GM18526 (cell line): ENCODE data around the gene GAMT.

Experiments used
- POLR2A ChIP-seq: IDR thresholded peaks from 3 replicates; pipeline ENCODE4 v1.6.1; 2011; ENCODE audit not compliant: insufficient read length; ENCODE audit errors: extremely low read depth

Gene GAMT

DNA sequence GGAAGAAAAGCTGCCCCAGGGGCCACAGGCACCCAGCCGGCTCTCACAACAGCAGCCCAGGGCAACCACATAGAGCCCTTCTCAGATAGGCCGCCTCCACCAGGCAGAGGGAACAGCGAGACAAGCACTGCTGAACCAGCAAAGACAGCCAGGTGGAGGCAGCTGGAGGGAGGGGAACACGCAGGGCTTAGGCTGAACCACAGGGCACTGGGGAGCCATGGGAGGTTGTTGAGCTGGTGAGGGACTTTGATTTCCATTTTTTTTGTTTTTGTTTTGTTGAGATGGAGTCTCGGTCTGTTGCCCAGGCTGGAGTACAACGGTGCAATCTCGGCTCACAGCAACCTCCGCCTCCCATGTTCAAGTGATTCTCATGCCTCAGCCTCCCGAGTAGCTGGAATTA lies 3.5 kb downstream of the GAMT start:
- TF ChIP-seq POLR2A: no peak

DNA sequence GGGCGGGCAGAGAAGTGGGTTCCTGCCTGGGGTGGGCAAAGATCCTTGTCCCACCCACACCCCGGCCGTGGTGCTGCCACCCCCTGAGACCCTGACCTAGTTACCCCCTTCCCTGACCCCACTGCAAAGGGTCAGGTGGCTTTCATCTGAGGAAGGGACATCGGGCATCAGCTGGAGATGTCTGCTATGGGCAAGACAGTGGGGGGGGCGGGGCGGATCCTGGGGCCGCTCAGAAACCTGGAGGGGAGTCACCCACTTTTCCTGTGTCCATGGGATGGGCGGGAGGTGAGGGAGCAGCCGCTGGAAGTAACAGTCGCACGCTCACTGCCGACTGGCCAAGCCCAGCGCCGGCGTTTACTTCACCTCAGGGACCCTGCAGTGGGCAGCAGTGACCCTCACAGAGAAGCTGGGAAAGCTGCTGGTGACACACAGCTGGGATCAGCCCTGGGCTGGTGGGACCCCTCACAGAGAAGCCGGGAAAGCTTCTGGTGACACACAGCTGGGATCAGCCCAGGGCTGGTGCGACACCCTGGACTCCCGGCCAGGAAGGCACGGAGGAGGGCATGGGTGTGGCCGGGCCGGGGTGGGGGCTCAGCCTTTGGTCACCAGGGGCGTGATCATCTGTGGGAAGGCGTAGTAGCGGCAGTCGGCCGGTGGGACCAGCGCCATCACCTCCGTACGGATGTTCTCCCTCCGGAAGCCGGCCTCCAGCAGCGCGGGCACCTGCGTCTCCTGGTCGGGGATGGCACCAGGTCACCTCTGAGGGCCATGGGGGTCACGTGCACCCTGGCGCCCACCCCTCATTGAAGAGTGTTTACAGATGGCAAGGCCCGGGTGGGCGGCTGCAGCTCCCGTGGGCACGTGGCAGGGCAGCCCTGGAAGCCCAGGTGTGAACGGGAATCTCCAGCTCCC lies 4.3 kb downstream of the GAMT start:
- TF ChIP-seq POLR2A: no peak

DNA sequence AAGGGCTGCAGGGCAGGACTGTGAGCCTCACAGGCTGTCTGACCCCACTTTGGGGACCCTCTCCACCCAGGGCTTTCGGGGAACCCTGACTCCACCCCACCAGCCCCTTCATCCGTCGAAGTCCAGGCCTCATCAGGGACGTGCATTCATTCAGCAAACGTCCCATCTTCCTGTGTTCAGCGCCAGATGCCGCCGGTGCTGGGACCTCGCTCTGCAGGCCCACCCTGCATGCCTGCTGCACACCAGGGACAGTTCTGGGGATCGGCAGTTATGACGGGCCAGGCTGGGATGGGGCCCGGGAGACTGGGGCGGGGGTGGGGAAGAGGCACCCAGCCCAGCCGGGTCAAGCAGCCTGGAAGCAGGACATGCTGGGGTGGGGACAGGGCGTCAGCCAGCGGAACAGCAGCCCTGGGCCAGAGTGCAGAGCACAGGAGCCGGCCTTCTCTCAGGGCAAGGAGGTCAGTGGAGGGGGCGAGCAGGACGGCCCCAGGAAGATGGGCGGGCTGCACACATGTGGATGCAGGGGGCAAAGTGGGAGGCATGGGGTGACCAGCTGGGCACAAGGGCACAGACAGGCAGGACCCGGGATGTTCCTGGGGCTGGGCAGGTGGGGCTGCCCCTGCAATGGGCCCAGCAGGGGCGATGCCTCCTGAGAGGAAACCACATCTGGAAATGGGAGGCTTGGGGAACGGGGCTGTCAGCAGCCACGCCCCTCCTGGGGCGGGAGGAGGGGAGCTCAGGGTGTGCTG lies 5.1 kb downstream of the GAMT start:
- TF ChIP-seq POLR2A: no peak

DNA sequence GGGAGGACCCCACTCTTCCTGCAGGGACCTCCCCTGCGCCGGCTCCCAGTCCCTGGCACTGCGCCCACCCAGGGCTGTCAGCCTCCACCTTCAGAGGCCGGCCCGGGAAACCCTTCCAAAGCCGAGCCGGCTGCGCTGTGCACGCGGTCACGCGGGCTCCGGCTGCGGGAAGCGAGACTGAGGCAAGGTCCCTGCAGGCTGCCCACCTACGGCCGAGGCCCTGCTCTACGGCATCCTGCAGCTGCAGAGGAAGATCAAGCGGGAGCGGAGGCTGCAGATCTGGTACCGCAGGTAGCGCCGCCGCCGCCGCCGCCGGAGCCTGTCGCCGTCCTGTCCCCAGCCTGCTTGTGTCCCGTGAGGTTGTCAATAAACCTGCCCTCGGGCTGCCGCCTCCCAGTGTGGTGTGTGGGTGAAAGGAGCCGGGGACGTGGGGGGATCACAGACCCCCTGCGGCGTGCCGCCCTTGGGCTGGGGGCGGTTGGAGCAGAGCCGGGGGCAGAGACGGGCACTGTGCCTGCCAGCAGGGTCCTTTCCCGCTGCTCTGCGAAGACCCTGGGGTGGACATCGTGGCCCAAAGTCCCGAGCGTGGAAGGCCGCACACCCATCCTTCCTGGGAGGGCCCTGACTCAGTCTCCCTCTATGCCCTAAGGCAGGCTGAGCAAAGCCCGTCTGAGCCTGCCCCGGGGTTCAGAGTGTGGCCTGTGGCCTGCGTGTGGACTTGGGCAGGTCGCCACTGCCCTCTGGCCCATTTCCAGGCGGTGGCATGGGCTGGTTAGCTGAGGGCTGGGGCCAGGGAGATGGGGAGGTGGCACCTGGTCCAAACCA lies 5.9 kb downstream of the GAMT start:
- no peak for TF ChIP-seq POLR2A

DNA sequence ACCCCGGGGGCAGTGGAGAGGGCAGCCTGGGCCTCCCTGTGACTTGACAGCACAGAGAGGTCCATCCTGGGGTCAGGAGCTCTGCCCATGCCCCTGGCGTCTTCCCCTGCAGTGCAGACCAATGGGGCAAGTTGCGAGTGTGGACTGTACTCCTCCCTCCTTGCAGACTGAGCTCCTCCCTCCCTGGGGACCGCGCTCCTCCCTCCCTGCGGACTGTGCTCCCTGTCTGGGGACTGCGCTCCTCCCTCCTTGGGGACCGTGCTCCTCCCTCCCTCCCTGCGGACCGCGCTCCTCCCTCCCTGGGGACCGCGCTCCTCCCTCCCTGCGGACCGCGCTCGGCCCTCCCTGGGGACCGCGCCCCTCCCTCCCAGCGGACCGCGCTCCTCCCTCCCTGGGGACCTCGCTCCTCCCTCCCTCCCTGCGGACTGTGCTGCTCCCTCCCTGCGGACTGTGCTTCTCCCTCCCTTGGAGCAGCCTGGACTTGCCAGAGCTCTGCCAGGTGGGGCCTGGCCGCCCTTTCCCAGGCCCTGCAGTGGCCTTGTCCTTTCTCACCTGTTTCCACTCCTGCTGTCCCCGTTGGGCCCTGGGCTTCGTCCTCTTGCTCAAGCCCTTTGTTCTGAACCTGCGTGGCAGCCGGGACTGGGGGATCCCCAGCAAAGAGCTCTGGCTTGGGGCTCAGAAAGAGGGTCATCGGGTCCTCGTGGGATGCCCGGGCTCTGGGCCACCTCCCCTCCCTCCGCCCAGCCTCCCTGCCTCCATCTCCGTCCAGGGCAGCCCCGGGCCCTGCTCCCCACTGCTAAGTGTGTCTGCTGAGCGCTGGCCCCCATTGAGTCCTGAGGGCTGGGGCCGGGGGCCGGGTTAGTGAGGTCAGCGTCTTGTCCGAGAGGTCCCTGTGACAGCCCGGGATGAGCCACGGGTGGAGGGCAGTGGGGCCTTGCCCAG lies 6.8 kb downstream of the GAMT start:
- no peak for TF ChIP-seq POLR2A

DNA sequence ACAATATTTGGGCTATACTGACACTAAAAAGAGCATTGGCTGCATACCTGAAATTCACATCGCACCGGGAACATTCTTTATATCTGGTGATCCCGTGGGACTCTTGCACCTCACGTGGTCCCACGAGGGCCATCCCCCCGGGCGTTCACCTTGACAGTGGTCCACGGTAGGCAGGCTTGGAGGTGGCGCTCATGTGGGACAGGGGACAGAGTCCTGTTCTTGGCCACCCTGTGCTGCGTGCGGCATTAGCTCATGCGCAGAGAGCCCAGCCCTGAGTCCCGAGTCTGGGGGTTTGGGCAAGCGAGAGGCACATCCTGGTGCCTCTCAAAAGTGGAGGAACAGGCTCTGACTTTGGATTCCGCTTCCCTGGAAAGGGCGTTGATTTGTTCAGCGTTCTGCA lies 7.5 kb downstream of the GAMT start:
- no peak for TF ChIP-seq POLR2A

DNA sequence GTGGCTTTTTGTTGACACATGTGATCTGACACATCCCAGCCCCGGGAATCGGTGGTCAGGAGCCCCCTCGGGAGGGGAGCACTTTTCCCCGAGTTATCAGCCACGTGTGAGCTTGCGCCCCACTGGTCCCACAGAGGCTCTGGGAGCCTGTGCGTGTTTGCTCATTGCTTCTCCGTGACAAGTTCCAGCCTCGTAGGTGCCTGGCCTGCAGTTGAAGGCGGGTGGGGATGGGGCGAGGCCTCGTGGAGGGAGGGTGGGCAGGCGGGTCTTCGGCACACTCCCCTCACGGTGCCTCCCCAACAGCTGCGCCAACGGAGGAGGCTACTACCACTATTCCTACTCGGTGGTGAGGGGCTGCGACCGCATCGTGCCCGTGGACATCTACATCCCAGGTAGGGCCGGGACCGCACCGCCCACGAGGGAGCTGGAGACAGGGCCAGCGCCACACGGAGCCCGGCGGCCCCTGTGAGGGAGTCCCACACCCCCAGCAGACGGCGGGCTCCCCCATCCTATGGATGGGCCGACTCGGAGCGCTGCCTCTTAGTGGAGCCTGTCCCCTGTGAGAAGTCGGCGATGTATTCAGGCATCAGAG lies 8.3 kb downstream of the GAMT start:
- no peak for TF ChIP-seq POLR2A

DNA sequence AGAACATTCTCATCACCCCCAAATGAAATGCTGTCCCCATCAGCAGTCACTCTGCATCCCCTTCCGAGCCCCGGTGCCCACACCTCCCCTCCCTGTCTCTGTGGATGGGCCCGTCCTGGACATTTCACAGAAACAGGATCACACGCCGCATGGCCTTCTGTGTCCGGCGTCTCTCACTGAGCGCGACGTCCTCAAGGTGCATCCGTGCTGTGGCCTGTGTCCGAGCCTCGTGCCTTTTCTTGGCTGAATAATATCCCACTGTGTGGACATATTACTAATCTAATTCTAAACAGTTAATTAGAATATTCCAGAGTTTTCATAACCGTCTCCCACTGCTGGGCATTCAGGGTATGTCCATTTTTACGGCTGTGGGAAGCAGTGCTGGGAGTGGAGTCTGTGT lies 8.9 kb downstream of the GAMT start:
- no peak for TF ChIP-seq POLR2A

DNA sequence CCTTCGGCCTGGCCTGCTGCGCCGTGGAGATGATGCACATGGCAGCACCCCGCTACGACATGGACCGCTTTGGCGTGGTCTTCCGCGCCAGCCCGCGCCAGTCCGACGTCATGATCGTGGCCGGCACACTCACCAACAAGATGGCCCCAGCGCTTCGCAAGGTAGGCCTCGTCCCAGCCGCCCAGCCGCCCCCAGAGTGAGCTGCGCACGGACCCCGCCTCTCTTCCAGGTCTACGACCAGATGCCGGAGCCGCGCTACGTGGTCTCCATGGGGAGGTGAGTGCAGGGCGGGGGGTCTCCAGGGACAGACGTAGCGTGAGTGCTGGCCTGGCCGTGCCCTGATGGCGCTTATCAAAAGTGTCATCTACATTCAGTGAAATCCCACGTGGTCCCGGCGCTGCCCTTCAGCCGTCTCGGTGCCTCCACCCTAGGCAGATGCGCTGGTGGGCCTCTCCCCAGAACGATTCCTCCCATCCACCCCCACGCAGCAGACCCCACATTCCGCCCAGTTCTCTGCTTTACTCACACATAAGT lies 10.4 kb downstream of the GAMT start:
- no peak for TF ChIP-seq POLR2A

DNA sequence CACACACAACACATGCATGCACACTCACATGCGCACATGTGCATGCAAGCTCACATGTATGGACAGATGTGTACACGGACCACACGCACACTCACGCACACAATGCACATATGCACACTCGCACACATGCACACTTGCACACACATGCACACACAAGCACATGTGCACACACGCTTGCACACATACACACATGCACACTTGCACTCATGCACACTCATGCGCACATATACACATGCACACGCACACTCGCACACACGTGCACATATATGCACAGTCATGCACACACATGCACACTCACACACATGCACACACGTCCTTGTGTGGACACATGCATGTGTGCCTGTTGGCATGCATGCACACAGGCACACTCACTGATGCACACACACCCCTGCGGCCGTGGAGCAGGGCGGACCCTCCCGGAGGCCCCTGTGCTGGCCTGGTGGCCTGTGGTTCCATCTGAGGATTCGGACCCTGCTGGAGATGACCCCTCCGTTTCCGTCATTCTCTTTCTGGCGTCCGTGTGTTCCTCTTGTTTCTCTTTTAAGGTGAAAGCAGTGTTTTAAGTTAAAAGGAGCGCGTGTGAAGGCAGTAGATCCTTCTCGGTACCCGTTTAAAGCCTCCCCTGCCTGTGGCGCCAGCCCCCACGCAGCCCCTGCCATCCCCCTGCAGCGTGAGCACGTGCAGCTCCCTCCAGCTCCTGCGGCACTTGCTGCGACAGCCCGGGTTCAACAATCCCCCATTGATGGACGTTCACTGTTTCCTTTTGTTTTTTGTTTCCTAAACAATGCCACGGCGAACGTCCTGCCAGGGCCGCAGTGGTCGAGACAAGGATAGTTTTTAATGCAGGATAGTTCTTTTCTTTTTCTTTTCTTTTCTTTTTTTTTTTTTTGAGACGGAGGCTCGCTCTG lies 12.1 kb downstream of the GAMT start:
- TF ChIP-seq POLR2A: no peak

DNA sequence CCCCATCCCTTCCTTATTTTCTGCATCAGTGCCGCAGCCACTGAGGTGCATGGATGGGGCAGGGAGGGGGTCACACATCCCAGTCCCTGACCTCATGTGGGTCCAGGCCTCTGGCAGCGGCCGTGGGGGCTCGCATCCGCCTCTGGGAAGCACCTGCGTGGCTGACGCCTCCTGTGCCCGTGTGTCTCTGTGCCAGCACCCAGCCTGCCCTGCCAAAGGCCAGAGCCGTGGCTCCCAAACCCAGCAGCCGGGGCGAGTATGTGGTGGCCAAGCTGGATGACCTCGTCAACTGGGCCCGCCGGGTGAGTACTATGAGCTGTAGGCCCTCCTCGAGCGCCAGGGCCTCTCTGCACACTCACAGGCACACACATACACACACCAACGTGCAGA lies 12.7 kb downstream of the GAMT start:
- no peak for TF ChIP-seq POLR2A

DNA sequence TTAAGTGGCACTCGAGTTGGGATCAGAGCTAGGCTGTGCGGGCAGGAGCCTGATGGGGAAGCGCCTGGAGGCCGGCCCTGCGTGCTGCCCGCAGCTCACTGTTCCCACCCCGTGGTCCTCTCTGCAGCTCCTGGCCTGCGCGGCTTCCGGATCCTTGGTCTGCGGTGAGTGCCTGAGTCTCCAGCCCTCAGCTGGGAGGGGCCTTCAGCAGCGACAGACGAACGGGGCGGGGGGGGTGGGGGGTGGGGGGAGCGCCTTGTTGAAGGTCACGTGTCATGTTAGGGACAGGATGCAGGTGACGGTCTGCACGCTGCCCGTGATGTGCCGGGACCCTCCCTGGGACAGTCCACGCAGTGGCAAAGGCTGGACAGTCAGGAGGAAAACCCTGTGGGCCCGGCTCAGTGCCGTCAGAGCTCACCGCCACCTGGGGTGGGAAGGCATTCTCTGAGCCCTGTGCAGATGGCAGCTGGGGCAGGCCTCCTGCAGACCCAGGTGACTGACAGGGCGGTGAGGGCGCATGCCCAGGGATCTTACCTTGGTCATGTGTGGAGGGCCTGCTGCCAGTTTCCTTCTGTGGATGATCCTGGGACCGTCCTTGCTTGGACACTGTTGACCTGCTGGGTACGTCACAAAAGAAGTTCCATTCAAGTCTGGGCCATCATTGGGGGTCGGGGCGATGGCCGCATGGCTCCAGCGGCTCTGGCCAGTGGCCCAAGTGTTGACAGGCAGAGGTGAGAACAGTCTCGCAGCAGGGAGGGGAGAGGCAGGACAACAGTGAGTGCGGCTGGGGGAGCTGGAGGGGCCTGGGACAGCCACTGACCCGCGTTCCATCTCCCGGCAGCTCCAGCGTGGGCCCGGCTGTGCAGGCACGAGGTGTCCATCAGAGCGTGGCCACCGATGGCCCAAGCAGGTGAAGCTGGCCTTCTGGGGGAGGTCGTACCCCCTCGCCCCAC lies 13.4 kb downstream of the GAMT start:
- TF ChIP-seq POLR2A: no peak
